Measurements from ENCODE around the gene SHROOM4.

DNA sequence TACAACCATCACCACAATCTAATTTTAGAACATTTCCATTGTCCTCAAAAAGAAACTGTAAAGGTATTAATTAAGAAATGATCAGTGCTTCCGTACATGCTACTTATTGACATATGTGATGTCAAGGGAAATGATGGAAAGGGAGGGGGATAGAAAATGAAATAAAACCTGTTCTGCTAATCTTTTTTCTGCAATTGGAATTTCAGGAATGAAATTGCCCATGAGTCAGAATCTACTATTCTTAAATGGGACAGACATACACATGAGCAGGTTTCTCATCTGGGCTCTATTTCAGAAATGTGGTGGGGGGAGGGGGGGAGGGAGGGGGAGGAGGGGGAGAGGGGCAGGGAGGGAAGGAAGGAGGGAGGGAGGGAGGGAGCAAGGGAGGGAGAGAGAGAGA, 91.0 kb downstream of the SHROOM4 start:
- TF ChIP-seq, protein P1, sequence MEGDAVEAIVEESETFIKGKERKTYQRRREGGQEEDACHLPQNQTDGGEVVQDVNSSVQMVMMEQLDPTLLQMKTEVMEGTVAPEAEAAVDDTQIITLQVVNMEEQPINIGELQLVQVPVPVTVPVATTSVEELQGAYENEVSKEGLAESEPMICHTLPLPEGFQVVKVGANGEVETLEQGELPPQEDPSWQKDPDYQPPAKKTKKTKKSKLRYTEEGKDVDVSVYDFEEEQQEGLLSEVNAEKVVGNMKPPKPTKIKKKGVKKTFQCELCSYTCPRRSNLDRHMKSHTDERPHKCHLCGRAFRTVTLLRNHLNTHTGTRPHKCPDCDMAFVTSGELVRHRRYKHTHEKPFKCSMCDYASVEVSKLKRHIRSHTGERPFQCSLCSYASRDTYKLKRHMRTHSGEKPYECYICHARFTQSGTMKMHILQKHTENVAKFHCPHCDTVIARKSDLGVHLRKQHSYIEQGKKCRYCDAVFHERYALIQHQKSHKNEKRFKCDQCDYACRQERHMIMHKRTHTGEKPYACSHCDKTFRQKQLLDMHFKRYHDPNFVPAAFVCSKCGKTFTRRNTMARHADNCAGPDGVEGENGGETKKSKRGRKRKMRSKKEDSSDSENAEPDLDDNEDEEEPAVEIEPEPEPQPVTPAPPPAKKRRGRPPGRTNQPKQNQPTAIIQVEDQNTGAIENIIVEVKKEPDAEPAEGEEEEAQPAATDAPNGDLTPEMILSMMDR (IDR thresholded peaks at IDR 0.05 in 2 of 3, conservative IDR thresholded peaks at IDR 0.05 in 1 of 3; ENCODE audit: borderline replicate concordance in 1 of 3, insufficient read depth in 1 of 3, low read depth in 2 of 3, low read length in 2 of 3), result no peak
- no peak for TF ChIP-seq CEBPB (IDR thresholded peaks at IDR 0.05; ENCODE audit: low read depth)
- no peak for TF ChIP-seq POLR2A (IDR thresholded peaks at IDR 0.05; ENCODE audit: borderline replicate concordance, extremely low read depth, insufficient read depth, insufficient read length)
- no peak for TF ChIP-seq EZH2 (IDR thresholded peaks at IDR 0.05)
- TF ChIP-seq, protein P2, sequence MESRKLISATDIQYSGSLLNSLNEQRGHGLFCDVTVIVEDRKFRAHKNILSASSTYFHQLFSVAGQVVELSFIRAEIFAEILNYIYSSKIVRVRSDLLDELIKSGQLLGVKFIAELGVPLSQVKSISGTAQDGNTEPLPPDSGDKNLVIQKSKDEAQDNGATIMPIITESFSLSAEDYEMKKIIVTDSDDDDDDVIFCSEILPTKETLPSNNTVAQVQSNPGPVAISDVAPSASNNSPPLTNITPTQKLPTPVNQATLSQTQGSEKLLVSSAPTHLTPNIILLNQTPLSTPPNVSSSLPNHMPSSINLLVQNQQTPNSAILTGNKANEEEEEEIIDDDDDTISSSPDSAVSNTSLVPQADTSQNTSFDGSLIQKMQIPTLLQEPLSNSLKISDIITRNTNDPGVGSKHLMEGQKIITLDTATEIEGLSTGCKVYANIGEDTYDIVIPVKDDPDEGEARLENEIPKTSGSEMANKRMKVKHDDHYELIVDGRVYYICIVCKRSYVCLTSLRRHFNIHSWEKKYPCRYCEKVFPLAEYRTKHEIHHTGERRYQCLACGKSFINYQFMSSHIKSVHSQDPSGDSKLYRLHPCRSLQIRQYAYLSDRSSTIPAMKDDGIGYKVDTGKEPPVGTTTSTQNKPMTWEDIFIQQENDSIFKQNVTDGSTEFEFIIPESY (IDR thresholded peaks at IDR 0.05; ENCODE audit: extremely low read depth, insufficient replicate concordance, low read length), result no peak
- no peak for TF ChIP-seq RAD21 (IDR thresholded peaks at IDR 0.05; ENCODE audit: low read depth)
- TF ChIP-seq, protein P3, sequence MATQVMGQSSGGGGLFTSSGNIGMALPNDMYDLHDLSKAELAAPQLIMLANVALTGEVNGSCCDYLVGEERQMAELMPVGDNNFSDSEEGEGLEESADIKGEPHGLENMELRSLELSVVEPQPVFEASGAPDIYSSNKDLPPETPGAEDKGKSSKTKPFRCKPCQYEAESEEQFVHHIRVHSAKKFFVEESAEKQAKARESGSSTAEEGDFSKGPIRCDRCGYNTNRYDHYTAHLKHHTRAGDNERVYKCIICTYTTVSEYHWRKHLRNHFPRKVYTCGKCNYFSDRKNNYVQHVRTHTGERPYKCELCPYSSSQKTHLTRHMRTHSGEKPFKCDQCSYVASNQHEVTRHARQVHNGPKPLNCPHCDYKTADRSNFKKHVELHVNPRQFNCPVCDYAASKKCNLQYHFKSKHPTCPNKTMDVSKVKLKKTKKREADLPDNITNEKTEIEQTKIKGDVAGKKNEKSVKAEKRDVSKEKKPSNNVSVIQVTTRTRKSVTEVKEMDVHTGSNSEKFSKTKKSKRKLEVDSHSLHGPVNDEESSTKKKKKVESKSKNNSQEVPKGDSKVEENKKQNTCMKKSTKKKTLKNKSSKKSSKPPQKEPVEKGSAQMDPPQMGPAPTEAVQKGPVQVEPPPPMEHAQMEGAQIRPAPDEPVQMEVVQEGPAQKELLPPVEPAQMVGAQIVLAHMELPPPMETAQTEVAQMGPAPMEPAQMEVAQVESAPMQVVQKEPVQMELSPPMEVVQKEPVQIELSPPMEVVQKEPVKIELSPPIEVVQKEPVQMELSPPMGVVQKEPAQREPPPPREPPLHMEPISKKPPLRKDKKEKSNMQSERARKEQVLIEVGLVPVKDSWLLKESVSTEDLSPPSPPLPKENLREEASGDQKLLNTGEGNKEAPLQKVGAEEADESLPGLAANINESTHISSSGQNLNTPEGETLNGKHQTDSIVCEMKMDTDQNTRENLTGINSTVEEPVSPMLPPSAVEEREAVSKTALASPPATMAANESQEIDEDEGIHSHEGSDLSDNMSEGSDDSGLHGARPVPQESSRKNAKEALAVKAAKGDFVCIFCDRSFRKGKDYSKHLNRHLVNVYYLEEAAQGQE (IDR thresholded peaks at IDR 0.05; ENCODE audit: low read depth), result no peak
- TF ChIP-seq POLR2AphosphoS5 (IDR thresholded peaks at IDR 0.05; ENCODE audit: low read depth, low read length), result no peak
- TF ChIP-seq YY1 (IDR thresholded peaks at IDR 0.05; ENCODE audit: extremely low read depth, insufficient replicate concordance, low read depth, low read length), result no peak
- no peak for TF ChIP-seq EZH2phosphoT487 (IDR thresholded peaks at IDR 0.05; ENCODE audit: borderline replicate concordance)
- no peak for TF ChIP-seq EGR1 (IDR thresholded peaks at IDR 0.05; ENCODE audit: low read depth)
